ENCODE measurements around the gene PBX1.

PBX1 gene

DNA sequence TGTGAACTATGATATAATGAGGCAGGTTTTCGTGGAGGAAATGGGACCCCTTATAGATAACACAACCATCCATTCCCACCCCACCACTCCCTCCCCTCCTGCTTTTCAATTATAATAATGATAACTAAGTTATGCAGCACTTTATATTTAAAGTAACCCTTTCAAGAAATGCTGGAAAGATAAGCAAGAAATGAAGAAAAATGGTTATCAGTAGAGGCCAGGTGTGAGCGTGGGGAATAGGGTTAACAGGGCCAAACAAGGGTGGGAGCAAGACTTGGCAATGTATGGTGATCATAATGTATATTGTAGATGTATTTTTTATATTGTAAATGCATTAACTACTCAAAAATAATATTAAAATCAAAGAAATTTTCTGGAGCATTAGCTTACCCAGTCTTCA is 133.4 kb downstream of the PBX1 start:
- DNase-seq (ENCODE audit: low read depth in 2 of 2), result no peak
- no peak for TF ChIP-seq CTCF (IDR thresholded peaks at IDR 0.05; ENCODE audit: low read depth, low read length)
- no peak overlapping the region for H3K4me3 ChIP-seq (replicated peaks in 1 of 2; ENCODE audit: low read depth in 2 of 2, low read length in 2 of 2)

- no peak for TF ChIP-seq CTCF (IDR thresholded peaks at IDR 0.05; ENCODE audit: low read depth, low read length)
- no peak for DNase-seq (ENCODE audit: low read depth in 2 of 2)
- no peak overlapping the region for H3K4me3 ChIP-seq (replicated peaks in 1 of 2; ENCODE audit: low read depth in 2 of 2, low read length in 2 of 2)
These were observed 134.8 kb downstream of the PBX1 start for GRCh38 chr1:164693564-164694359.

GRCh38 chr1:164694505-164694904 is 135.5 kb downstream of the PBX1 start:
- no peak for DNase-seq (ENCODE audit: low read depth in 2 of 2)
- H3K4me3 ChIP-seq (replicated peaks in 1 of 2; ENCODE audit: low read depth in 2 of 2, low read length in 2 of 2), result no peak overlapping the region
- no peak for TF ChIP-seq CTCF (IDR thresholded peaks at IDR 0.05; ENCODE audit: low read depth, low read length)

- DNase-seq (ENCODE audit: low read depth in 2 of 2), result peak in 1 of 2 donors; percentile 65
- no peak for TF ChIP-seq CTCF (IDR thresholded peaks at IDR 0.05; ENCODE audit: low read depth, low read length)
- no peak overlapping the region for H3K4me3 ChIP-seq (replicated peaks in 1 of 2; ENCODE audit: low read depth in 2 of 2, low read length in 2 of 2)
These were observed 137.1 kb downstream of the PBX1 start for GRCh38 chr1:164695956-164696665.

DNA sequence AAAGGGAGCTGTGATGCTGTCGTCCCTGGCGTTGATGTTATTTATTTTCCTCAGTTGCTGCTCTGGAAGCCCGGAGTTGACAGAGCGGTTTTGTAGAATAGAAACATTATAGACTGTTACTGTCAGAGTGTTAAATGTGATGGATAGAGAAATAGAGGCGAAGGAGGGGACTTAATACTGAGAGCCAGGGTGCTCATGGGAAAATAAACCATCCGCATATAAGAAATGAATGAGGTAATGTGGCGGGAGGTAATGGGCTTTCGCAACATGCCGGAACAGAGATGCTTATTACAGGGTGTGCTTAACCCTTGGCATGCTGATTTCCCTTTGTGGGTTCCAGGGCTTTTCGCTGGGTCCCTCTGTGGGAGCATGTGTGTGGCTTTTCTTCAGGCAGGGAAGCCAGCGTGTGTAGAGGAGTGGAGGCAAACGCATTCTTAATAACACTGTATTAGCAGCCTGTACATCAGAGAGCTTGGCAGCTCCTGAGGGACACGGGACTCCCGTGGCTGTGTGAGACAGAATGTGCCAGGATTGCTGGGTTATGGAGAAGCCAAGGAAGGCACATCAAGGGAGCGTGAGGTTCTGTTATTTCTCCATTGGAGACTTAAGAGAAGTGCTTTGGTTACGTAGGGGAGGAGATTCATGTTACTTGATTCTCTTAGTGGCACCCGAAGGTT is 141.0 kb downstream of the PBX1 start:
- no peak for TF ChIP-seq CTCF (IDR thresholded peaks at IDR 0.05; ENCODE audit: low read depth, low read length)
- no peak overlapping the region for H3K4me3 ChIP-seq (replicated peaks in 1 of 2; ENCODE audit: low read depth in 2 of 2, low read length in 2 of 2)
- no peak for DNase-seq (ENCODE audit: low read depth in 2 of 2)

DNA sequence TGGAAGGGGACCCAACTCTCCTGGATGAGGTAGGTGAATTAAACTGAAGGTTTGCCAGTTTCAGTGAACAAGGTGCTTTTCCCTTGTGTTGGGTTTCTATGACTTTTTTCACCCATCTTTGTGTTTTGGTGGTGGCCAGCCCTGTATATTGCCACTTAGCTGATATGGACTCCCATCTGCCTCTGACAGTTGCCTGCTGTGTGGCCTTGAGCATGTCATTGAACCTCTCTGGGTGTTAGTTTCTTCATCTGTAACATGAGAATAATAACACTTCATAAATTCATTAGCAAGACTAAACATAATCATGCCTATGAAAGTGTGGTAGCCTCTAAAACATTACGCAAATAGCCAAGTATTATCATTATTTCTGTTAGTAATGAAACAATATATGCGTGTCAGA is 141.7 kb downstream of the PBX1 start:
- no peak for TF ChIP-seq CTCF (IDR thresholded peaks at IDR 0.05; ENCODE audit: low read depth, low read length)
- no peak for DNase-seq (ENCODE audit: low read depth in 2 of 2)
- H3K4me3 ChIP-seq (replicated peaks in 1 of 2; ENCODE audit: low read depth in 2 of 2, low read length in 2 of 2), result no peak overlapping the region
